MG63 (cell line): Measurements from ENCODE around the gene OTUD1. TPM values are rescaled to one million over a fixed set of nuclear protein-coding genes. Genes with fewer than 3 reads are reported as not detected.

Experiments
- DNase-seq: peaks from one replicate; pipeline ENCODE4 v3.0.0-alpha.2; 2020
- H3K27me3 ChIP-seq: fragments of 250-450 bp; sonication (Bioruptor Pico); 2 replicates; pipeline ENCODE4 v1.5.1; 2020; ENCODE audit warnings: mild to moderate bottlenecking, moderate library complexity
- H3K36me3 ChIP-seq: fragments of 250-450 bp; sonication (Bioruptor Pico); 2 replicates; pipeline ENCODE4 v1.5.1; 2020; ENCODE audit warnings: mild to moderate bottlenecking, moderate library complexity
- H3K4me3 ChIP-seq: fragments of 250-450 bp; sonication (Bioruptor Pico); 2 replicates; pipeline ENCODE4 v1.5.1; 2020; ENCODE audit warnings: mild to moderate bottlenecking, moderate library complexity
- H3K9me3 ChIP-seq: fragments of 250-450 bp; sonication (Bioruptor Pico); 2 replicates; pipeline ENCODE4 v1.5.1; 2020; ENCODE audit warnings: mild to moderate bottlenecking, moderate library complexity
- total RNA-seq: library from RNA; depleted of rRNA; stranded (reverse); fragments of >200 nt; shearing (Covaris generic); gene quantifications from 2 replicates; pipeline ENCODE4 v1.2.3, GENCODE V29; 2014; ENCODE audit warnings: low replicate concordance

Gene OTUD1
- total RNA-seq, 1 experiment from 2014 or later = 3.5 TPM

DNA sequence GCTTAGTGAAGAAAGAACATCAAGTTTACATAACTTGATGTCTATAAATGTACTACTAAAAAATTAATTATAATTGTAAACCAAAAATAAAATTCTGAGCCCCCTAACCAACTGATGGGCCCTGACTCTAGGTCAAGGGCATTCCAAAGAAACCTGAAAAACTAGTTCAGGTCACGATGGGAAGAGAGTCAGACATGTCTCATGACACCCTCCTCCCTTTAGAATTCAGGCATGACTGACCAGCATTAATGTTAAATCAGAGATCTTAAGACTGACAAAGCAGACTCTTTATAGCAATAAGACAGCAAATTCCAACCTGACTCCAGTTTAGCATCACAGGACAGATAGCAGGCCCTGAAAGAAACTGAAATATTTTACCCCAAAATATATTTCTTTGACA, 21.6 kb upstream of the OTUD1 start:
- Histone ChIP-seq H3K4me3 (no peak overlapping the region), H3K9me3 (no peaks in the 10 kb centered on the region), H3K27me3 (no peaks in the 10 kb centered on the region), H3K36me3 (no peaks in the 10 kb centered on the region)
- DNase-seq = no peak

DNA sequence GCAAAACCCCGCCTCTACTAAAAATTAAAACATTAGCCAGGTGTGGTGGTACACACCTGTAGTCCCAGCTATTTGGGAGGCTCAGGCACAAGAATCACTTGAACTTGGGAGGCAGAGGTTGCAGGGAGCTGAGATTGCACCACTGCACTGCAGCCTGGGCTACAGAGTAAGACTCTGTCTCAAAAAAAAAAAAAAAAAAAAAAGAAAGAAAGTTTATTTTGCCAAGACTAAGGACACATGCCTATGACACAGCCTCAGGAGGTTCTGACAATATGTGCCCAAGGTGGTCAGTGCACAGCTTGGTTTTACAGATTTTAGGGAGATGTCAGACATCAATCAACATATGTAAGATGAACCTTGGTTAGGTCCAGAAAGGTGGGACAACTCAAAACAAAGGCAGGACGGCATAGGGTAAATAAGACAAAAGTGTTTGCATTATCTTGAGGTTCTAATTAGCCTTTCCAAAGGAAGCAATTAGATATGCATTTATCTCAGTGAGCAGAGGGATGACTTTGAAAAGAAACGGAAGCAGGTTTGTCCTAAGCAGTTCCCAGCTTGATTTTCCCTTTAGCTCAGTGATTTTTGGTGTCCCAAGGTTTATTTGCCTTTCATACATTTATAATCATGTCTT, 20.7 kb upstream of the OTUD1 start:
- H3K4me3 ChIP-seq = no peak overlapping the region
- DNase-seq = no peak
- H3K9me3 ChIP-seq = no peaks in the 10 kb centered on the region
- no peaks in the 10 kb centered on the region for H3K36me3 ChIP-seq
- no peaks in the 10 kb centered on the region for H3K27me3 ChIP-seq

DNA sequence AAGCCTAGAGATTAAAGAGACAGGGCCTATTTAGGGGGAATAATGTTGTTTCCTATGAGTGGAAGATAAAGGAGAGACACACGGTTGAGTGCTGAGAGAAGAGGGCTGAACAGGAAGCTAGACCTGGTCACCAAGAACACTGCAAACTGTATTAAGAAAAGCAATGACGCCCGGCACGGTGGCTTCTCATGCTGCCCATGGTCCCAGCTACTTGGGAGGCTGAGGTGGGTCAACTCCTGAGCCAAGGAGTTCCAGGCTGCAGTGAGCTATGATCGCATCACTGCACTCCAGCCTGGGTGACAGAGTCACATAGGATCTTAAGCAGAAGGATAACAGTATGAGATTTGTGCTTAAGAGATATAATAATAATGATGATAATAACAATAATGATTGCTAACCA, 19.7 kb upstream of the OTUD1 start:
- no peak overlapping the region for H3K4me3 ChIP-seq
- no peaks in the 10 kb centered on the region for H3K9me3 ChIP-seq
- no peaks in the 10 kb centered on the region for H3K36me3 ChIP-seq
- H3K27me3 ChIP-seq = no peaks in the 10 kb centered on the region
- DNase-seq = no peak

DNA sequence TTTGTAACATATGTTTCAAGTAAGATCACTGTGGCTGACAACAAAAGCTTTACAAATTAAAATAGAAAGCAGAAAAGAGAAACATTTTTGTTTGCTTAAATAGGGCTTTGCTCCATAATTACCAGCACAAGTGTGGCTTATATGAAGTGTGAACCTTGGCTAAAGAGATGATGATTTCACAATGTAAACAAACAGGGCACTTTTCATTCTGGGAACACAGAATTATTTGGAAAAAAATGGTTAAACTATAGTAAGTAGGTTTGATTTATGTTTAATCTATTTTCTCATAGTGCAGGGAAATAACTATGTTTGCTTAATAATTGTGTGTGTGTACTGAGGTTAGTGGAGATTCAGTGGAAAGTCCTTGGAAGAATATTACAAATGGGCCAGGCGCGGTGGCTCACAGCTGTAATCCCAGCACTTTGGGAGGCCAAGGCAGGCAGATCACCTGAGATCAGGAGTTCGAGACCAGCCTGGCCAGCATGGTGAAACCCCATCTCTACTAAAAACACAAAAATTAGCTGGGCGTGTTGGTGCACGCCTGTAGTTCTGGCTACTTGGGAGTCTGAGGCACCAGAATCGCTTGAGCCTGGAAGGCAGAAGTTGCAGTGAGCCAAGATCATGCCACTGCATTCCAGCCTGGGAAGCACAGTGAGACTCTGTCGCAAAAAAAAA, 19.1 kb upstream of the OTUD1 start:
- DNase-seq = no peak
- Histone ChIP-seq H3K9me3 (no peaks in the 10 kb centered on the region), H3K27me3 (no peaks in the 10 kb centered on the region)

DNA sequence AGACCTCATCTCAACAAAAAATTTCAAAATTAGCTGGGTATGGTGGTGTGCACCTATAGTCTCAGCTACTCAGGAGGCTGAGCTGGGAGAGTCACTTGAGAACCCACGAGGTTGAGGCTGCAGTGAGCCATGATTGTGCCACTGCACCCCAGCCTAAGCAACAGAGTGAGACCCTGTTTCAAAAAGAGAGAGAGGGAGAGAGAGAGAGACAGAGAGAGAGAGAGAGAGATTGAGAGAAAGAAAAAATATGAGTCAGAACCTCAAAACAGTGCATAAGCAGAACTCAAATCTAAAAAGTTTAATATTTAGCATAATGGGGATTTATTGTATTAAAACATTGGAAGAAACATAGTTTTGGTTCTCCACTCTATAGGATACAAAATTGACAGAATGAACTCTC, 17.5 kb upstream of the OTUD1 start:
- no peaks in the 10 kb centered on the region for H3K9me3 ChIP-seq
- no peaks in the 10 kb centered on the region for H3K36me3 ChIP-seq
- no peak overlapping the region for H3K4me3 ChIP-seq
- no peak for DNase-seq
- no peaks in the 10 kb centered on the region for H3K27me3 ChIP-seq

More for the DNA sequence above, 19.1 kb upstream of the OTUD1 start:
- Histone ChIP-seq H3K36me3 (no peaks in the 10 kb centered on the region), H3K4me3 (no peak overlapping the region)

DNA sequence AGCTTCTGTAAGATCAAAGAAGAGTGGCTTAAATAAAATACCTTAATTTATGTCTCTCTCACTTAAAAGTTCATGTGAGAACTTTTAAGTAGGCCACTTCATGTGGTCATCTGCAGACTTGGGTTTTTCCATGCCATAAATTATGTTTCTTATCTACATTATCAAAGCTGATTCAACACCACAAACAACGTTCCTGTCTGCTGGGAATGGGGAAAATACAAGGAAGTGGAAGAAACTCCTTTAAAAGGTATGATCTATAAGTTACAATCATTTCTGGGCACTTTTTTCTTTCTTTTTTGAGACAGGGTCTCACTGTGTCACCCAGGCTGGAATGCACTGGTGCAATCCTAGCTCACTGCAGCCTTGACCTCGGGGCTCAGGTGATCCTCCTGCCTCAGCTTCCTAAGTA, 16.9 kb upstream of the OTUD1 start:
- DNase-seq = no peak
- Histone ChIP-seq H3K27me3 (no peaks in the 10 kb centered on the region), H3K36me3 (no peaks in the 10 kb centered on the region), H3K4me3 (no peak overlapping the region), H3K9me3 (no peaks in the 10 kb centered on the region)

DNA sequence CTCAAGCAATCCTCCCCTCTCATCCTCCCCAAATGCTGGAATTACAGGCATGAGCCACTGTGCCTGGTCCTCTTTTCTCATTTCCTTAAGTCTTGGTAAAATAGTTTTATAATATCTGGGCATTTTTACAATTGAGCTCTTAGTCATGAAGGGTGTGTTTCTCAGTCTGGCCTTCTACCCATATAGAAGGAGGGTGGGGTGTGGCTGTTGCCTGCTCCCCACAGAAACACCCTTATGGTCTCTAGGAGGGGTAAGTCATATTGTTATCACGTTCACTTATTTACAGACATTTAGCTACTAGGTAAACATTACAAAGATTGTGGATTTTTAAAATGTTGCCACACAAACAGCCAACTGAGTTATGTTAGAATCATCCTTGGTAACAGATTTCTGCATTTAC, 6.7 kb upstream of the OTUD1 start:
- Histone ChIP-seq H3K27me3 (no peaks in the 10 kb centered on the region), H3K4me3 (no peak overlapping the region), H3K36me3 (no peaks in the 10 kb centered on the region), H3K9me3 (no peaks in the 10 kb centered on the region)
- peak; percentile 17 for DNase-seq

DNA sequence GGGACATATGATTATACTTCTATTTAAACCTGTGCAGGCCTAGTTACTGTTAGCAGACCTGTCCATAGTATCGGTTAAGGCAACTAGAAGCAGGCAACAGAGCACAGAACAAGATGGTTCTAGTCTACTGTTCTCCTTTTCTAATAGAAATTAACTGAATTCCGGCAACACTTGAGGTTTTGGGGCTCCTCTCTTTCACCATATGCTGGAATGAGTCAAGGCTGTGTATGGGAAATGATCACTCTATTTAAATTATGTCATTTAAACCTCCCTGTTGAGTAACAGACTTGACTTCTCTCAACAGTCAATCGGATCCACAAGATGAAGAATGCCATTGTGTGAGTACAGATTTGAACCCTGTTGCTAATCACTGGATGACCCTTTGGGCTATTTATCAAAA, 6.2 kb upstream of the OTUD1 start:
- DNase-seq = no peak
- Histone ChIP-seq H3K9me3 (no peaks in the 10 kb centered on the region), H3K36me3 (no peaks in the 10 kb centered on the region), H3K27me3 (no peaks in the 10 kb centered on the region), H3K4me3 (no peak overlapping the region)

DNA sequence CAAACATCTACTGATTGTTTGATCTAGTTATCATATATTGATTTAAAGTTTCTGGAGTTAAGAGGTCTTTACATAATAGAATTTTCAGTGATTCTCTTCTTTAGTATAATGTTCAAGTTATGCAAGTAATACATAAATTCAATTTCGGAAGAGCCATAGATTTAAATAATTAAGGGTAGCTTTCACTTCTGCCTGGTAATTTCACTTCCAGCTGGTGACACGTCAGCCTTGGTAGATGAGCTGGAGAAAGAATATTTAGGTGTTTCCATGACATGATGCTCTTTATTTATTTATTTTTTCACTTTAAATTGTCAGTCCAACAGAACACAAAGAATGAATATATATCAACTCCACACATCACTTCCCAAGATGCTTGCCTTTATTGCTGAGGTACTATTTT, 5.2 kb upstream of the OTUD1 start:
- no peaks in the 10 kb centered on the region for H3K27me3 ChIP-seq
- DNase-seq = no peak
- H3K36me3 ChIP-seq = no peaks in the 10 kb centered on the region
- no peak overlapping the region for H3K4me3 ChIP-seq
- H3K9me3 ChIP-seq = no peaks in the 10 kb centered on the region

DNA sequence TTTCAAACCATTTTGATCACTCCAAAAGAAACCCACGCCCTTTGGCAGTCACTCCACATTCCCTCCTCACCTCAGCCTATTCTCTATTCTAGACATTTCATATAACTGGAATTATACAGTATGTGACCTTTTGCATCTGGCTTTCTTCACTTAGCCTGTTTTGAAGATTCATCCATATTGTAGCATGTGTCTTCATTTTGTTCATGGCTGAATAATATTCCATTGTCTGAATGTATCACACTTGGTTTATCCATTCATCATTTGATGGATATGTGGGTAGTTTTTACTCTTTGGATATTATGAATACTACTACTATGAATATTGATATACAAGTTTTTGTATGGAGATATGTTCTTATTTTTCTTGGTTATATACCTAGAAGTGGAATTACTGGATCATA, 3.5 kb upstream of the OTUD1 start:
- Histone ChIP-seq H3K27me3 (no peaks in the 10 kb centered on the region), H3K36me3 (no peaks in the 10 kb centered on the region), H3K4me3 (no peak overlapping the region), H3K9me3 (no peaks in the 10 kb centered on the region)
- DNase-seq = no peak

DNA sequence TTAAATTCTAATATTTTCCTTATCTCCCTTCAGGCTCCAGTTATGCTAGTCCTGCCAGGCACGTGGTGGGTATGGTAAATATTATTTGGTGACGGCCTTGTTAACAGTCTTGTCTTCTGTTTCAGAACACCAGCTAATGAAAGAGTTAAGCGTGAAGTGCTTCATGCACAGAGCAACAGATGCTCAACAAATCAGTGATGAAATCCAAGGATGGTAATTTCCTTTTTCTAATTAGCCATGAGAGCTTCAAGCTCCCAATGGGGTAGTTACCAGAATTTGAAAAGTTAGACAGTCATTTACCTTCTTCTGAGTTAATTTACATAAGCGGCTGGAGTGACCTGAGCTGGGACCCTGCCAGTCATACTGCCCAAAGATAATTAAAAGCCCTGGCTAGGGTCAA, 1.9 kb upstream of the OTUD1 start:
- H3K4me3 ChIP-seq = no peak overlapping the region
- no peak for DNase-seq
- no peaks in the 10 kb centered on the region for H3K36me3 ChIP-seq
- H3K27me3 ChIP-seq = no peaks in the 10 kb centered on the region
- no peaks in the 10 kb centered on the region for H3K9me3 ChIP-seq

DNA sequence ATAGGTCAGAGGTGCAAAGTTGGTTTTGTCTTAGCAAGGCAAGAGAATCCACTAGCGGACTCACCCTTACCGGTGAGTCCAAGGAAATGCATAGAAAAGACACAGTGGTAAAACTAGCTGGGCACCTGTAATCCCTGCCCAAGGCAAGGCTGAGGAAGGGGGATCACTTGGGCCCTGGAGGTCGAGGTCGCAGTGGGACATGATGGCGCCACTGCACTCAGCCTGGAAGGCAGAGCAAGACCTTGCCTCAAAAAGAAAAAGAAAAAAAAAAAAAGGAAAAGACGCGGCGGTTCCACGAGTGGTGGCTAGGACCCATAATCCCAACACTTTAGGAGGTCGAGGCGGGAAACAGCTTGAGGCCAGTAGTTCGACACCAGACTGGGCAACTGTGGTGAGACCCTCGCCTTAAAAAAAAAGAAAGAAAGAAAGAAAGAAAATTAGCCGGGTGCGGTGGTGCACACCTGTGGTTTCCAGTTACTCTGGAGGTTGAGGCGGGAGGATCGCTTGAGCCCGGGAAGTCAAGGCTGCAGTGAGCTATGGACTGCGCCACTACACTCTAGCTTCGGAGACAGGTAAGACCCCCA, 820 bp upstream of the OTUD1 start:
- H3K27me3 ChIP-seq = no peaks in the 10 kb centered on the region
- no peak for DNase-seq
- peak overlapping the region; percentile 67 for H3K4me3 ChIP-seq
- no peaks in the 10 kb centered on the region for H3K9me3 ChIP-seq
- no peaks in the 10 kb centered on the region for H3K36me3 ChIP-seq

DNA sequence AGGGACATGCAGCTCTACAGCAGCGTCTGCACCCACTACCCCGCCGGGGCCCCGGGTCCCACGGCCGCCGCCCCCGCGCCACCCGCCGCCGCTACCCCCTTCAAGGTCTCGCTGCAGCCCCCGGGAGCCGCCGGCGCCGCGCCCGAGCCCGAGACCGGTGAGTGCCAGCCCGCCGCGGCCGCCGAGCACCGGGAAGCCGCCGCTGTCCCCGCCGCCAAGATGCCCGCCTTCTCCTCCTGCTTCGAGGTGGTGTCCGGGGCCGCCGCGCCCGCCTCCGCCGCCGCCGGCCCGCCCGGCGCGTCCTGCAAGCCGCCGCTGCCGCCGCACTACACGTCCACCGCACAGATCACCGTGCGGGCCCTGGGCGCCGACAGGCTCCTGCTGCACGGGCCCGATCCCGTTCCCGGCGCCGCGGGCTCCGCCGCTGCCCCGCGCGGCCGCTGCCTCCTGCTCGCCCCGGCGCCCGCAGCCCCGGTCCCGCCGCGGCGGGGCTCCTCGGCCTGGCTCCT, 631 bp downstream of the OTUD1 start:
- H3K4me3 ChIP-seq = peak overlapping the region; percentile 67
- no peaks in the 10 kb centered on the region for H3K9me3 ChIP-seq
- no peaks in the 10 kb centered on the region for H3K27me3 ChIP-seq
- no peaks in the 10 kb centered on the region for H3K36me3 ChIP-seq
- DNase-seq = peak; percentile 36

DNA sequence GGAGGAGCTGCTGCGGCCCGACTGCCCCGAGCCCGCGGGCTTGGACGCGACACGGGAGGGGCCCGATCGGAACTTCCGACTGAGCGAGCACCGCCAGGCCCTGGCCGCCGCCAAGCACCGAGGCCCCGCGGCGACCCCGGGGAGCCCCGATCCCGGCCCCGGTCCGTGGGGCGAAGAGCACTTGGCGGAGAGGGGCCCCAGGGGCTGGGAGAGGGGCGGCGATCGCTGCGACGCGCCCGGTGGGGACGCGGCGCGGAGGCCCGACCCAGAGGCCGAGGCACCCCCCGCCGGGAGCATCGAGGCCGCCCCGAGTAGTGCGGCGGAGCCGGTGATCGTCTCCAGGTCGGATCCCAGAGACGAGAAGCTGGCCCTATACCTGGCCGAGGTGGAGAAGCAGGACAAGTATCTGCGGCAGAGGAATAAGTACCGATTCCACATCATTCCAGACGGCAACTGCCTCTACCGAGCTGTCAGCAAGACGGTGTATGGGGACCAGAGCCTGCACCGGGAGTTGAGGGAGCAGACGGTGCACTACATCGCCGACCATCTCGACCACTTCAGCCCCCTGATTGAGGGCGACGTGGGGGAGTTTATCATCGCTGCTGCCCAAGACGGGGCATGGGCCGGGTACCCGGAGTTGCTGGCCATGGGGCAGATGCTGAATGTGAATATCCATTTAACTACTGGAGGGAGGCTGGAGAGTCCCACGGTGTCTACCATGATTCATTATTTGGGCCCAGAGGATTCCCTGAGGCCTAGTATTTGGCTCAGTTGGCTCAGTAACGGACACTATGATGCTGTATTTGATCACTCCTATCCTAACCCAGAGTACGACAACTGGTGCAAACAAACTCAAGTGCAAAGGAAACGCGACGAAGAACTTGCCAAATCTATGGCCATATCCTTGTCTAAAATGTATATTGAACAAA, 1.4 kb downstream of the OTUD1 start:
- Histone ChIP-seq H3K9me3 (no peaks in the 10 kb centered on the region), H3K27me3 (no peaks in the 10 kb centered on the region), H3K4me3 (peak overlapping the region; percentile 51), H3K36me3 (no peaks in the 10 kb centered on the region)
- peak; percentile 26 for DNase-seq

DNA sequence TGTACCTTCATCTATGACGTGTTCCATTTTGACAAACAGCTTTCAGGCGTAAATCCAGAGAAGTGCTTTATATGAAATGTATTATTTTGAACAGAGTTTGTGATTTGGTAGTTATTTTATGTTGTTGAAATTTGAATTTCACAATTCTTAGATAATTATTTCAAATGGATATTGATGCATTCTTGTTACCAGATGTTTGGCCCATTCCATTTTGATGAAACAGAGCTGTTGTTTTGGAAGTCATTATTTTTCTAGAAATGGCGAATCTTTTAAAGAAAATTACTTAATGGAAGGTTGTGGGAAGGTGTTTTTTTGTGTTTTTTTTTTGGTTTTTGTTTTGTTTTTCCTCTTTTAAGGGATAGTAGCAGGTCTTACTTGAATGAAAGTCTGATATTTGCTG, 2.4 kb downstream of the OTUD1 start:
- DNase-seq = no peak
- Histone ChIP-seq H3K4me3 (peak overlapping the region; percentile 51), H3K9me3 (no peaks in the 10 kb centered on the region), H3K36me3 (no peaks in the 10 kb centered on the region), H3K27me3 (no peaks in the 10 kb centered on the region)

DNA sequence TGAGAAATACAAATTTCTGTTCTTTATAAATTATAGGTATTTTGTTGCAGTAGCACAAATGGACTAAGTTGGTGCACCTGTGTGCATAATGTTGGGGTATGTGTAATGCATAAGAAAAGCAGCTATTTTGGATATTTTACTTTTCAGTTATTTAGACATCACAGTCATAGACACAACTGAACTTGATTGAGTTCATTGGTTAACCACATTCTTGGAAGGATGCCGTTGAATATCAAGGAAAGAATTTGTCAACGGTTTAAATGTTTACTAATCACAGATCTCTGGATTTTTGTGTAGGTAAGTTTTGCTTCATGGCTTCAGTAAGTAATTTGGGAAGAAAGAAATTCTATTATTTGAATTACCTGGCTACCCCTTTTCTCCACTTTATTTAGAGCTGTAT, 4.1 kb downstream of the OTUD1 start:
- H3K27me3 ChIP-seq = no peaks in the 10 kb centered on the region
- no peaks in the 10 kb centered on the region for H3K36me3 ChIP-seq
- no peak overlapping the region for H3K4me3 ChIP-seq
- DNase-seq = no peak
- no peaks in the 10 kb centered on the region for H3K9me3 ChIP-seq

DNA sequence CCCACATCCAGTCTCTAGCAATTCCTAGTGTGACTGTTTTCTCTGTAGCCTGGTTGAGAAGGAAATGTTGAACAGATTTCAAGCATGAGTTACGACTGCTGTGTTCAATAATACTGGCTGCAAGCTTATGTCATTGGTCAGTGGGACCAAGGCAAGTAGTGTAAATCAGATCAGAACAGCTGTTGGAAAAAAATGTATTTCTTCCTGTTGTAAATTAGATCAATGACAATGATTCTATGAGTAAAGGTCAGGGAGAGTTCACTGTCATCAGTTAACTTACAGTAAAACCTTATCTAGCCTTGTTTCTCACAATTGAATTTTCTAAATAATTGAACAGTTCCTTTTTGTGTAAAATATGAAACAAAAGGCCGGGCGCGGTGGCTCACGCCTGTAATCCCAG, 6.7 kb downstream of the OTUD1 start:
- no peaks in the 10 kb centered on the region for H3K36me3 ChIP-seq
- H3K27me3 ChIP-seq = no peaks in the 10 kb centered on the region
- no peak overlapping the region for H3K4me3 ChIP-seq
- no peak for DNase-seq
- no peaks in the 10 kb centered on the region for H3K9me3 ChIP-seq
